ENCODE results near the gene AGT. TPM values are rescaled to one million over a fixed set of nuclear protein-coding genes. Genes with fewer than 3 reads are reported as not detected.

AGT gene
- total RNA-seq, 1 experiment from 2014 or later, result not detected

GRCh38 chr1:230702934-230703678, 10.8 kb downstream of the AGT start:
- intact Hi-C loops (cut with micrococcal nuclease), result no loop called here
- ATAC-seq (no peak), DNase-seq (no peak)
- H3K27me3 ChIP-seq (ENCODE audit: low read length), result no peaks in the 10 kb centered on the region
- CTCF ChIA-PET, result no interaction called here
- H3K4me1 ChIP-seq (ENCODE audit: insufficient read depth, low read length), result no peaks in the 10 kb centered on the region
- H3K27ac ChIP-seq (ENCODE audit: low read length), result no peak overlapping the region
- no peaks in the 10 kb centered on the region for H3K79me2 ChIP-seq (ENCODE audit: low read length)
- H3K9me3 ChIP-seq (ENCODE audit: low read length), result no peaks in the 10 kb centered on the region
- H4K20me1 ChIP-seq (ENCODE audit: low read length), result no peaks in the 10 kb centered on the region
- H3K36me3 ChIP-seq (ENCODE audit: low read depth, low read length), result no peaks in the 10 kb centered on the region
- POLR2A ChIA-PET (ENCODE audit: unreplicated experiment), result no interaction called here
- no peaks in the 10 kb centered on the region for H3K9me2 ChIP-seq (replicated peaks; ENCODE audit: low read length)
- no peak for TF ChIP-seq EZH2phosphoT487 (IDR thresholded peaks at IDR 0.05; ENCODE audit: borderline replicate concordance, low read length)
- H2AFZ ChIP-seq (ENCODE audit: low read length), result no peak overlapping the region
- H3K4me3 ChIP-seq (ENCODE audit: low read length), result no peak overlapping the region
- BruUV-seq (replicated peaks), result no TSS peak
- H3K4me2 ChIP-seq (ENCODE audit: low read length), result no peak overlapping the region
- no peaks in the 10 kb centered on the region for H3F3A ChIP-seq (ENCODE audit: low read length, unreplicated experiment)
- H3K9ac ChIP-seq (ENCODE audit: low read length), result no peak overlapping the region

GRCh38 chr1:230701895-230702768, 11.8 kb downstream of the AGT start:
- no peak for ATAC-seq
- Histone ChIP-seq H3K4me3 (ENCODE audit: low read length) (no peak overlapping the region), H3K79me2 (ENCODE audit: low read length) (no peaks in the 10 kb centered on the region), H3K27ac (ENCODE audit: low read length) (no peak overlapping the region), H3K4me2 (ENCODE audit: low read length) (no peak overlapping the region), H3K9me2 (replicated peaks; ENCODE audit: low read length) (no peaks in the 10 kb centered on the region), H4K20me1 (ENCODE audit: low read length) (no peaks in the 10 kb centered on the region), H3K27me3 (ENCODE audit: low read length) (no peaks in the 10 kb centered on the region), H3K36me3 (ENCODE audit: low read depth, low read length) (no peaks in the 10 kb centered on the region), H3K4me1 (ENCODE audit: insufficient read depth, low read length) (no peaks in the 10 kb centered on the region), H2AFZ (ENCODE audit: low read length) (no peak overlapping the region), H3K9ac (ENCODE audit: low read length) (no peak overlapping the region), H3K9me3 (ENCODE audit: low read length) (no peaks in the 10 kb centered on the region), H3F3A (ENCODE audit: low read length, unreplicated experiment) (no peaks in the 10 kb centered on the region)
- no peak for DNase-seq
- ChIA-PET POLR2A (ENCODE audit: unreplicated experiment) (no interaction called here), CTCF (no interaction called here)
- intact Hi-C loops (cut with micrococcal nuclease), result no loop called here
- TF ChIP-seq EZH2phosphoT487 (IDR thresholded peaks at IDR 0.05; ENCODE audit: borderline replicate concordance, low read length), result no peak
- no peak for TF ChIP-seq CTCF (conservative IDR thresholded peaks at IDR 0.05; ENCODE audit: low read depth, low read length)
- TF ChIP-seq EZH2 (IDR thresholded peaks at IDR 0.05; ENCODE audit: low read length, unreplicated experiment), result no peak
- no TSS peak for BruUV-seq (replicated peaks)

- Histone ChIP-seq H3K27ac (ENCODE audit: low read length) (no peak overlapping the region), H3K4me2 (ENCODE audit: low read length) (no peak overlapping the region), H3K9me3 (ENCODE audit: low read length) (no peaks in the 10 kb centered on the region), H3K9me2 (replicated peaks; ENCODE audit: low read length) (no peaks in the 10 kb centered on the region), H3K36me3 (ENCODE audit: low read depth, low read length) (no peaks in the 10 kb centered on the region), H3K9ac (ENCODE audit: low read length) (no peak overlapping the region), H2AFZ (ENCODE audit: low read length) (no peak overlapping the region), H3F3A (ENCODE audit: low read length, unreplicated experiment) (no peaks in the 10 kb centered on the region), H3K4me1 (ENCODE audit: insufficient read depth, low read length) (no peaks in the 10 kb centered on the region), H4K20me1 (ENCODE audit: low read length) (no peaks in the 10 kb centered on the region), H3K4me3 (ENCODE audit: low read length) (no peak overlapping the region), H3K79me2 (ENCODE audit: low read length) (no peaks in the 10 kb centered on the region), H3K27me3 (ENCODE audit: low read length) (no peaks in the 10 kb centered on the region)
- ChIA-PET POLR2A (ENCODE audit: unreplicated experiment) (no interaction called here), CTCF (no interaction called here)
- no TSS peak for BruUV-seq (replicated peaks)
- no peak for ATAC-seq
- no peak for DNase-seq
- no peak for TF ChIP-seq EZH2 (IDR thresholded peaks at IDR 0.05; ENCODE audit: low read length, unreplicated experiment)
- TF ChIP-seq CTCF (conservative IDR thresholded peaks at IDR 0.05; ENCODE audit: low read depth, low read length), result no peak
- TF ChIP-seq EZH2phosphoT487 (IDR thresholded peaks at IDR 0.05; ENCODE audit: borderline replicate concordance, low read length), result no peak
- intact Hi-C loops (cut with micrococcal nuclease), result no loop called here
These were observed 12.5 kb downstream of the AGT start for GRCh38 chr1:230701434-230701833.

All from PC-3 (cell line).